ENCODE results near the gene ABHD16A.

- TF ChIP-seq POLR2A (IDR thresholded peaks at IDR 0.05; ENCODE audit: low read depth, low read length) = no peak
- TF ChIP-seq POLR2AphosphoS5 (IDR thresholded peaks at IDR 0.05; ENCODE audit: low read depth, low read length) = no peak
Measured at GRCh38 chr6:31663961-31664789, 38.9 kb downstream of the ABHD16A start.

Measured in GM12892 (cell line).